Endothelial cell of umbilical vein (primary cell): ENCODE measurements around the gene RNF4. TPM values are rescaled to one million over a fixed set of nuclear protein-coding genes. Genes with fewer than 3 reads are reported as not detected.

ENCODE experiments used
- BruUV-seq: library from RNA; stranded (reverse); fragments of 400-500 nt; replicated peaks from 2 replicates; lab custom pipeline; 2021; lab: Mats Ljungman, UMichigan
- CTCF ChIA-PET: fragments of 300-600, 350-600 bp; sonication (Branson Sonifier 250); formaldehyde crosslinking; loops from one replicate; lab custom pipeline; 2021; ENCODE audit warnings: antibody characterized with exemption, inconsistent platforms; lab: Charles Lee
- POLR2A ChIA-PET: fragments of 300-600, 350-600 bp; sonication (Branson Sonifier 250); formaldehyde crosslinking; loops from one replicate; lab custom pipeline; 2021; ENCODE audit warnings: antibody characterized with exemption, inconsistent platforms; lab: Charles Lee
- DNase-seq: peaks from one replicate; pipeline ENCODE4 v3.0.0-alpha.2; 2011; ENCODE audit warnings: low read depth, low spot score
- FAIRE-seq: peaks from 2 replicates; lab custom pipeline; 2011; peaks lifted over from hg19 to GRCh38; lab: Jason Lieb, UNC
- H2AFZ ChIP-seq: 2 replicates; pipeline ENCODE4 v1.6.0; 2012; ENCODE audit warnings: low read depth, low read length, control low read depth, inconsistent platforms
- H3K27ac ChIP-seq: 2 replicates; pipeline ENCODE4 v1.5.1; 2011; ENCODE audit warnings: low read depth, mild to moderate bottlenecking, control low read depth, low read length, moderate library complexity; ENCODE audit not compliant: insufficient read depth
- H3K27me3 ChIP-seq, 2 experiments: 2 replicates each; pipeline versions ENCODE4 v1.6.0 to v1.6.1; 2011; ENCODE audit warnings: low read length in 2 of 2, mixed read lengths in 1 of 2; ENCODE audit not compliant: control insufficient read depth in 2 of 2, insufficient read depth in 2 of 2
- H3K36me3 ChIP-seq, 2 experiments: 2 replicates in 1 of 2; 3 replicates in 1 of 2; pipeline ENCODE4 v1.5.1; 2011; ENCODE audit warnings: low read length in 2 of 2, mild to moderate bottlenecking in 1 of 2, moderate library complexity in 1 of 2; ENCODE audit not compliant: control insufficient read depth in 2 of 2, insufficient read depth in 2 of 2; ENCODE audit errors: extremely low read depth in 1 of 2
- H3K4me1 ChIP-seq: 3 replicates; pipeline ENCODE4 v1.5.1; 2011; ENCODE audit warnings: mild to moderate bottlenecking, low read length; ENCODE audit not compliant: control insufficient read depth, insufficient read depth; ENCODE audit errors: extremely low read depth
- H3K4me2 ChIP-seq: 2 replicates; pipeline ENCODE4 v1.6.1; 2011; ENCODE audit warnings: low read length, control low read depth, mixed read lengths; ENCODE audit not compliant: insufficient read depth
- H3K4me3 ChIP-seq, 3 experiments: fragments of 200-600 bp in 1 of 3; sonication (generic), shearing (Covaris generic) in 1 of 3; replicated peaks in 1 of 3; 2 replicates each; pipeline ENCODE4 v1.5.1; 2011 to 2016; ENCODE audit warnings: control low read depth in 3 of 3, low read length in 3 of 3, mild to moderate bottlenecking in 2 of 3, inconsistent platforms in 1 of 3, low read depth in 1 of 3, moderate library complexity in 1 of 3; ENCODE audit not compliant: insufficient read depth in 1 of 3
- H3K79me2 ChIP-seq: 2 replicates; pipeline ENCODE4 v1.6.0; 2012; ENCODE audit warnings: low read length, inconsistent platforms; ENCODE audit not compliant: control insufficient read depth, insufficient read depth
- H3K9ac ChIP-seq: replicated peaks from 2 replicates; pipeline ENCODE3; 2011; ENCODE audit warnings: low read length, control low read depth; ENCODE audit not compliant: insufficient read depth; ENCODE audit errors: extremely low read depth
- H3K9me1 ChIP-seq: replicated peaks from 3 replicates; pipeline ENCODE4 v1.6.0; 2011; ENCODE audit warnings: mild to moderate bottlenecking, low read length; ENCODE audit not compliant: control insufficient read depth, insufficient read depth; ENCODE audit errors: extremely low read depth
- H3K9me3 ChIP-seq: replicated peaks from 2 replicates; pipeline ENCODE4 v1.5.1; 2012; ENCODE audit warnings: low read length, inconsistent platforms; ENCODE audit not compliant: control insufficient read depth, insufficient read depth
- H4K20me1 ChIP-seq: replicated peaks from 2 replicates; pipeline ENCODE3; 2011; ENCODE audit warnings: mild to moderate bottlenecking, low read length; ENCODE audit not compliant: control insufficient read depth, insufficient read depth; ENCODE audit errors: extremely low read depth
- EZH2 ChIP-seq: IDR thresholded peaks from 2 replicates; pipeline ENCODE4 v1.6.1; 2012; ENCODE audit warnings: borderline replicate concordance, low read depth, mild to moderate bottlenecking, moderate library complexity, low read length, inconsistent platforms; ENCODE audit not compliant: severe bottlenecking
- FOS ChIP-seq: IDR thresholded peaks from 2 replicates; pipeline ENCODE4 v1.6.1; 2011; ENCODE audit warnings: mild to moderate bottlenecking, low read length, moderate library complexity, borderline replicate concordance; ENCODE audit not compliant: insufficient read depth
- GATA2 ChIP-seq: IDR thresholded peaks from 2 replicates; pipeline ENCODE4 v1.7.0; 2011; ENCODE audit warnings: low read depth, mild to moderate bottlenecking, moderate library complexity, mixed read lengths, low read length; ENCODE audit not compliant: insufficient read length, insufficient read depth
- JUN ChIP-seq: IDR thresholded peaks from 2 replicates; pipeline ENCODE4 v1.6.1; 2011; ENCODE audit warnings: borderline replicate concordance, low read depth; ENCODE audit not compliant: insufficient read length, insufficient read depth
- MYC ChIP-seq: IDR thresholded peaks from one replicate; pipeline ENCODE4 v1.6.1; 2011; ENCODE audit warnings: mild to moderate bottlenecking, low read depth, low read length
- POLR2A ChIP-seq: IDR thresholded peaks from 2 replicates; pipeline ENCODE4 v1.6.1; 2012; ENCODE audit warnings: low read depth, mild to moderate bottlenecking, control low read depth, low read length
- POLR2AphosphoS5 ChIP-seq: IDR thresholded peaks from 2 replicates; pipeline ENCODE4 v1.6.1; 2012; ENCODE audit warnings: low read depth, mild to moderate bottlenecking, control low read depth, low read length, moderate library complexity; ENCODE audit not compliant: insufficient read depth
- dilution Hi-C: fragments of 300-500 bp; cut with MboI; formaldehyde crosslinking; loops from one replicate; pipeline ENCODE4 v1.15.0; 2019; ENCODE audit warnings: low sequenced_read_pairs; ENCODE audit not compliant: extremely low pct_ligation_motif_present
- intact Hi-C: fragments of 100-400 bp; cut with micrococcal nuclease; formaldehyde crosslinking; loops from one replicate; pipeline ENCODE4 v1.10.0; 2022
- polyA plus RNA-seq, 4 experiments: library from polyadenylated mRNA; depleted of rRNA in 3 of 4; stranded (reverse) in 3 of 4; unstranded in 1 of 4; fragments of >200 nt; gene quantifications; 2 replicates each; pipeline versions ENCODE4 v1.2.1 to v1.2.3, GENCODE V29; 2011 to 2012; ENCODE audit warnings: missing spikeins in 1 of 4
- total RNA-seq: library from RNA; stranded (reverse); gene quantifications from 2 replicates; pipeline ENCODE4 v1.2.3, GENCODE V29; 2021
- TF ChIP-seq, protein P1 (sequence below): IDR thresholded peaks from 2 replicates; pipeline ENCODE4 v1.6.1; 2011; ENCODE audit not compliant: insufficient read depth, insufficient read length
- TF ChIP-seq, protein P2 (sequence below), 2 donors: IDR thresholded peaks; 1 replicate in 1 of 2; 2 replicates in 1 of 2; pipeline ENCODE4 v1.5.1; 2011; ENCODE audit warnings: low read length in 2 of 2, mild to moderate bottlenecking in 2 of 2, moderate library complexity in 2 of 2, control low read depth in 1 of 2, inconsistent platforms in 1 of 2, low read depth in 1 of 2; ENCODE audit not compliant: insufficient read depth in 1 of 2; ENCODE audit errors: extremely low read depth in 1 of 2

The RNF4 gene
- total and polyA plus RNA-seq, 2 donors (not counting 3 experiments of a cell fraction or from before 2014, with no cell fraction given), result 64.3 to 71.4 TPM

DNA sequence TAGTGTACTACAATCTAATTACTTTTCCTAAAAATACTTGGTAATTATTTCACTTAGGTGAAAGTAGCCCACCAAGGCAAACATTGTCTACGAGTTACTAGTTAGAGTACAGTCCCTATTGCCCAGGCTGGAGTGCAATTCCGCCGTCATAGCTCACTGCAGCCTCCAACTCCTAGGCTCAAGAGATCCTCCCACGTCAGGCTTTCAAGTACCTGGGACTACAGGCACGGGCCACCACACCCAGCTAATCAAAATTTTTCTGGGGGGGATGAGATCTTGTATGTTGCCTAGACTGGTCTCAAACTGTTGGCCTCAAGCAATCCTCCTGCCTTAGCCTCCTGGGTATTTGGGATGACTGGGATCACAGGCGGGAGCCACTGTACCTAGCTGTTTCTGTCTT is 89.4 kb downstream of the RNF4 start:
- peaks cover 9% of the 10 kb centered on the region for H4K20me1 ChIP-seq
- peaks cover 94% of the 10 kb centered on the region for H3K79me2 ChIP-seq
- CTCF ChIA-PET, result interaction anchor here (0.7 kb wide), 1 partner anchor 326 kb away, joined by 4 read pairs; no protein-coding TSS in a partner anchor
- no peak overlapping the region for H3K4me2 ChIP-seq
- dilution Hi-C loops, result no loop called here
- H3K27ac ChIP-seq, result no peak overlapping the region
- no TSS peak for BruUV-seq
- H3K4me3 ChIP-seq, result no peak overlapping the region
- DNase-seq (no peak), FAIRE-seq (no peak)
- no peak overlapping the region for H2AFZ ChIP-seq
- H3K36me3 ChIP-seq, result no peaks in the 10 kb centered on the region
- H3K9me3 ChIP-seq, result no peaks in the 10 kb centered on the region
- H3K4me1 ChIP-seq, result no peaks in the 10 kb centered on the region
- no peaks in the 10 kb centered on the region for H3K9me1 ChIP-seq
- POLR2A ChIA-PET, result no interaction called here
- TF ChIP-seq, protein P1, sequence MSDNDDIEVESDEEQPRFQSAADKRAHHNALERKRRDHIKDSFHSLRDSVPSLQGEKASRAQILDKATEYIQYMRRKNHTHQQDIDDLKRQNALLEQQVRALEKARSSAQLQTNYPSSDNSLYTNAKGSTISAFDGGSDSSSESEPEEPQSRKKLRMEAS, result no peak
- TF ChIP-seq JUN, result no peak
- no peak for TF ChIP-seq GATA2
- TF ChIP-seq MYC, result no peak
- TF ChIP-seq POLR2AphosphoS5, result no peak
- no peak for TF ChIP-seq POLR2A
- H3K27me3 ChIP-seq, result no peaks in the 10 kb centered on the region
- H3K9ac ChIP-seq, result no peak overlapping the region
- intact Hi-C loops, result no loop called here

DNA sequence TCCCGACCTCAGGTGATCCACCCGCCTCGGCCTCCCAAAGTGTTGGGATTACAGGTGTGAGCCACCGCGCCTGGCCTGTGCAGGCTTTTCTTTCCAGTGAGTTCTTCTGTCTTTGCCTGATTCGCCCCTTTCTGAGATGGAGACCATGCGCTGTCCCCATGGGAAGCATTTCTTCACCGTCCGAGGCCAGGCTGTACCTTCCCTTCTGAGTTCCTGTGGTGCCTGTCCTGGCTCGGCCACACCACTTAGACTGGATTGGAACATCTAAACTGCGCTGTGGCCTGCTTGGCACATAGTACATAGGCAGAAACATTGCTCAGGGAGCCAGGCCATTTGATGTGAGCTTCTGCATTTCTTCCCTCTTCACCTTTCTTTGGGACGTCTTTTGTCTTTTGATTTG is 91.3 kb downstream of the RNF4 start:
- H3K79me2 ChIP-seq, result peaks cover 91% of the 10 kb centered on the region
- ChIA-PET POLR2A (no interaction called here), CTCF (no interaction called here)
- no peak overlapping the region for H3K9ac ChIP-seq
- H4K20me1 ChIP-seq, result peaks cover 4% of the 10 kb centered on the region
- no TSS peak for BruUV-seq
- H3K4me3 ChIP-seq, result no peak overlapping the region
- H3K27ac ChIP-seq, result no peak overlapping the region
- DNase-seq (no peak), FAIRE-seq (no peak)
- TF ChIP-seq POLR2AphosphoS5 (no peak), GATA2 (no peak), FOS (no peak), POLR2A (no peak), JUN (no peak), MYC (no peak), EZH2 (no peak)
- TF ChIP-seq, protein P2, sequence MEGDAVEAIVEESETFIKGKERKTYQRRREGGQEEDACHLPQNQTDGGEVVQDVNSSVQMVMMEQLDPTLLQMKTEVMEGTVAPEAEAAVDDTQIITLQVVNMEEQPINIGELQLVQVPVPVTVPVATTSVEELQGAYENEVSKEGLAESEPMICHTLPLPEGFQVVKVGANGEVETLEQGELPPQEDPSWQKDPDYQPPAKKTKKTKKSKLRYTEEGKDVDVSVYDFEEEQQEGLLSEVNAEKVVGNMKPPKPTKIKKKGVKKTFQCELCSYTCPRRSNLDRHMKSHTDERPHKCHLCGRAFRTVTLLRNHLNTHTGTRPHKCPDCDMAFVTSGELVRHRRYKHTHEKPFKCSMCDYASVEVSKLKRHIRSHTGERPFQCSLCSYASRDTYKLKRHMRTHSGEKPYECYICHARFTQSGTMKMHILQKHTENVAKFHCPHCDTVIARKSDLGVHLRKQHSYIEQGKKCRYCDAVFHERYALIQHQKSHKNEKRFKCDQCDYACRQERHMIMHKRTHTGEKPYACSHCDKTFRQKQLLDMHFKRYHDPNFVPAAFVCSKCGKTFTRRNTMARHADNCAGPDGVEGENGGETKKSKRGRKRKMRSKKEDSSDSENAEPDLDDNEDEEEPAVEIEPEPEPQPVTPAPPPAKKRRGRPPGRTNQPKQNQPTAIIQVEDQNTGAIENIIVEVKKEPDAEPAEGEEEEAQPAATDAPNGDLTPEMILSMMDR (IDR thresholded peaks at IDR 0.05; ENCODE audit: extremely low read depth in 1 of 2, insufficient read depth in 1 of 2, low read depth in 1 of 2, low read length in 2 of 2), result no peak
- TF ChIP-seq, protein P1, result no peak
- no peaks in the 10 kb centered on the region for H3K9me3 ChIP-seq
- no peaks in the 10 kb centered on the region for H3K9me1 ChIP-seq
- intact Hi-C loops (no loop called here), dilution Hi-C loops (no loop called here)
- H3K4me2 ChIP-seq, result no peak overlapping the region
- H3K36me3 ChIP-seq, result no peaks in the 10 kb centered on the region
- H2AFZ ChIP-seq, result no peak overlapping the region
- H3K27me3 ChIP-seq, result no peaks in the 10 kb centered on the region
- H3K4me1 ChIP-seq, result no peaks in the 10 kb centered on the region
